NCI-H345 treated with DMSO at 0.1 percent for 48 hours (cell line): Measurements from ENCODE around the gene OOSP1.
"Not testable (repeated sequence)": the region's sequence is repeated elsewhere in the genome, so short reads cannot be mapped to it uniquely, and the experiment has no call there.

Experiments used
- DNase-seq: peaks from one replicate; lab custom pipeline; 2025; ENCODE audit not compliant: unreplicated experiment; lab: John Stamatoyannopoulos, UW

Gene OOSP1, protein sequence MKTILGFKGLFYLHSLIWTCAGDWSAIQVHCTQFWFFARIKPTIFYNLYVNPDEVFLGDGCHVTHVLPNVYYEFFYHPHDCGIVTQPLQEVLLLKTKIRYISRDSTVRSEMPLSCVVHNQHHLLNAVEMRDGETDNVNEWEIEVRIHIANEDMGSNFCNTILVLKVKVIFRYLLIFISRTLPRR

DNA sequence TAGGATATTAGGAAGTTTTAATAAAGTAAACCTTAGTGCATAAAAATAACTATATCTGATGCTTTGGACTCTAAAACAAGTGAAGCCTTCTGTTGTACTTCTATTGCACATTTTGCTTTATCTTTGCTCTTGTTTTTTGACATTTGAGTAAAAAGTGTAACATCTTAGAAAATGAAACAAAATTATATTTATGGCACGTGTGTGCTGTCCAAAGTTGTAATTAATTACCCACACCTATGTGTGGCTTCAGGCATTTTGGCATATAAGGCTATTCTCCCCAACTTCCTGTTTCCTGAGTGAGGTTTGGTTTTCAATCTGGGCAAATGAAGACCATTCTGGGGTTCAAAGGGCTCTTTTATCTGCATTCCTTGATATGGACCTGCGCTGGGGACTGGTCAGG, at the start of gene OOSP1:
TSS of gene OOSP1 (plus strand) at position 301 of the 400 bp plus-strand sequence. CDS start at position 324, 23 bp downstream.
- DNase-seq = no peak

DNA sequence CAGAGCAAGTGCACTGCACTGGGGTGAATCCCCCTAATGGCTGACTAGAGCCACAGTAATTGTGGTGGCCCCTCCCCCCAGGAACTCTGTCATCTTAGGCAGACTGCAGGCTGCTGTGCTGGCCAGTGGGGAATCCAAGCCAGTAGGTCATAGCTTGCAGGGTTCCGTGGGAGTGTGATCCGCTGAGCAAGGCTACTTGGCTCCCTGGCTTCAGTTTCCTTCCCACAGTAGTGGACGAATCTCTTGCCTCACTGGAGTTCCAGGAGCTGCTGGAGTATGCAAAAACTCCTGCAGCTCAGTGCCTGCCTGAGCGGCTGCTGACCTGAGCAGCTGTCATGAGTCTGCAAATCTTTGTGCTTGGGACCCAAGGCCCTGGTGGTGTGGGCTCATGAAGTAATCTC, 46.5 kb upstream of the OOSP1 start:
- DNase-seq = no peak

DNA sequence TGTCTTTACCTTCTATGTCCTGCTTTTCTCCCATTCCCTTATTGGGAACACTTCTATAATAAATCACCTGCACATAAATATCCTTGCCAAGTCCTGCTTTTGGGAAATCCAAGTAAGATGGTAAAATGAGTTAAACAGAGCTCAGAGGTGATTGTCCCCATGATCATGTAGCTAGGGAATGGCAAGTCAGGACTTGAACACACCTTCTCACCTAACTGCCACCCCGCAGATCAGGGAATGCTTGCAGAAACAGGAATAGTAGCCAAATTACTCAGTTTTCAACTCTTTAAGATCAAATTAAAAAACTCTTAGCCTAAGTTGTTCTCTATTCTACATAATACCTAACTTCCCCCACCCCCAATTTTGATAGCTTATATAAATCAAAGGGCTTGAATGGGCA, 43.6 kb upstream of the OOSP1 start:
- no peak for DNase-seq

DNA sequence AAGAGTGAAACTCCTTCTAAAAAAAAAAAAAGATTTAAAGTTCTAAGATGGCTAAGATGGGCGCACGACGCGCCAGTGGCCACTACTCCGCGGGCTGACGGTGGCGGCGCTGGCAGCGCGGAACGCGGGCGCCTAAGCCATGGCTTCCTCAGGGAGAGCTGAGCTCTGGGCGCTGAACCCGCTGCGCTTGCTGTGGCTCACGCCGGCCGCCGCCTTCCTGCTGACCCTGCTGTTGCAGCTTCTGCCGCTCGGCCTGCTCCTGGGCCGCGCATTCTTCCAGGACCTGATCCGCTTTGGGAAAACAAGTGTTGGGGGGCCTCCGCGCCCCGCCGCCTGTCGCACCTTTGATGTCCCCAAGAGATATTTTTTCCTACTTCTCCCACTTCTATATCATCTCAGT, 40.2 kb upstream of the OOSP1 start:
- DNase-seq = no peak

DNA sequence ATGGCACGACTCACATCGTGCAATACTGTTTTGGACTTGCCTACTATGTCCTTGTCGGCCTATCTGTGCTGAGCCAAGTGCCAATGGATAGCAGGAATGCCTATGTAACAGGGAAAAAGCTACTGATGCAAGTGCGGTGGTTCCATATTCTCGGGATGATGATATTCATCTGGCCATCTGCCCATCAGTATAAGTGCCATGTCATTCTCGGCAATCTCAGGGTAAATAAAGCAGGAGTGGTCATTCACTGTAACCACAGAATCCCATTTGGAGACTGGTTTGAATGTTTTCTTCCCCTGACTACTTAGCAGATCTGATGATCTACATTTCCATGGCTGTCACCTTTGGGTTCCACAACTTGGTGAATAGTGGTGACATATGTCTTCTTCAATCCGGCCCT, 39.6 kb upstream of the OOSP1 start:
- no peak for DNase-seq

DNA sequence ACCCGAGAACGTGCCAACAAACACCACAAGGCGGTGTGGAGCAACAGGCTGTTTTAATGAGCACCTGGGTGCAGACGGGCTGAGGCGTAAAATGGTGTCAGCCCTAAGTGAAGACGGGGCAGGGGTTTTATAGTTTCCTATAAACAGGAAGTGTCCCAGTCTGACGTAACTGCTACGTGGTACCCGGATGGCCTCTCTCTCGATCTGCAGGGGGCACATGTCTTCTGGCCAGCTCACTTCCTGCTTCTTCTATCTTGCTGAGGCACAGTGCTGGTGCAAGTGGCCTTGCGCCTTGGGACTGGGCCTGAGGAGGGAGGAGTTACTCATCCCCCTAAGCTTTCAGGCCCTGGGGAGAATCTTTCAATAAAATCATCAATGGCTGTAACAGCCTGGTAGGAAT, 38.7 kb upstream of the OOSP1 start:
- DNase-seq = no peak

DNA sequence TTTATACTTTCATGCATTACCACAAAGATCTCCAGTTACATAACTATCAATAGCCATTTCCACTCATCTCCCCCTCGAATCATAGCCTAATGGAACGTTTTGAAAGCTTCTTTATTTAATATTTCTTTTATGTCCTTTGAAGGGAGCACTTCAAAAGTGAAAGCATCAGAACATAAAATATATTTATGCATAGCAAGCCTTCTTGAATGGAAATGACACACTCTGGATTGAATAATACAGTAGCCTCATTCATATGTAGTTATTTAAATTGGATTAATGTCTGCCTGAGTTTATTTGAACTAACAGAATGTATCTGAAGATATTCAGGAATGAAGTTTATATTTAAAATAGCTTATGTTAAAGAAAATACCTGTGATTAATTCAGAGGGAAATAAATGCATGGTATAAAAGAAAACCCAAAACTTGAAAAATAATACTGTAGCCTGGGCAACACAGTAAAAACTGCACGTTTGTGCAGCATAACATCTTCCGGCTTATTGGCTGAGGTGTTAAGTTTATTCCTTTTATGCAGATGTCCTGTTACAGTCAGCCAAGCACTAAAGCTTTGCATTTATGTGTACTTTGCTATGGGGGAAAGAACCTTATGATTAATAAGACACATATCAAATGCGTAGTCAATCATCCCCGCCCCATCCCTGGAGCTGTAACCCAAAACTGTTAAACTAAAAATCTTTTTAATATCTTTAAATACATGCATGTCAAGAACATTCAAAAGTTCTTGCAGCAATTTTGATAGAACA, 37.7 kb upstream of the OOSP1 start:
- no peak for DNase-seq

DNA sequence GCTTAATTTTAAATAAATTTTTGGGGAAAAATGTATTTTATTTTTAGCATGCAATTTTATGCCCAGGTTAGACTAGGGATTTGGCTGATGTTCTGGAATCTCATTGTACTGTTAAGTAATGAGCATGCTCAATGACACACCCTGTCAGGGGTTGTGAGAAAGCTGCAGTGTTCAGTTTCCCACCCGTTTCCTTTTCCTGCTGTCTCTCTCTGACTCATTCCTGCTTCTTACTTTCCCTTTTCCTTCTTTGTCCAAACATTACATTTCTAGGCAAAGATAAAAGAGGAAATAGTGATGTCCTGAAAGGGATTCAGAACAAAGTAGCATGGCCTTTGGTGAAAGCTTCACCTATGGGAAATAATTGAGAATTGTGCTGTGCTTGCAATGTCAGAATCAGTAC, 36.9 kb upstream of the OOSP1 start:
- no peak for DNase-seq

DNA sequence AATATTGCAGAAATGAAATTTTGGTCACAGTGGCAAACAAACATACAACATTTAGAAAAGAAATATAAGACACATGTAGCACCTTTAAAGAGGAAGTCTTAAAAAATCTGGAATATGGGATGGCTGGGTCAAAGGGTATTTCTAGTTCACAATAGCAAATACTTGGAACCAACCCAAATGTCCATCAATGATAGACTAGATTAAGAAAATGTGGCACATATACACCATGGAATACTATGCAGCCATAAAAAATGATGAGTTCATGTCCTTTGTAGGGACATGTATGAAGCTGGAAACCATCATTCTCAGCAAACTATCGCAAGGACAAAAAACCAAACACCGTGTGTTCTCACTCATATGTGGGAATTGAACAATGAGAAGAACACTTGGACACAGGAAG, 34.7 kb upstream of the OOSP1 start:
- not testable (repeated sequence) for DNase-seq

DNA sequence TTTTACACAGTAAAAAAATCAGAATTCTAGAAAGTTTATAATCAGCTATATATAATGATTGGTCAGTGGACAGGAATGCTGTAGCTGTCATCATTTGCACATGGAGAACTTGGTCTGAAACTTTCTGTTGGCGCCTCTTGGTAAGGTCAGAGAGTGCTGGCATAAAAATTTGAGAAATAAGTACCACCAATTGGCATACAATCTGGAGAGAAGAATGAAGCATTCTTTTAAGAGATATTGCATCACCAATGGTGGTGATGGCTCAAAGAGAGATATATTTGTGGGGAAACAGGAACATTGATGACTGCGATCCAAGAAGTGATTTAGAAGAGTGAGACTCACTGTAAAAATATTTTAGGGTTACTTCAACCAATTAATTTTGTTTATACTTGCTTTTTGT, 19.8 kb upstream of the OOSP1 start:
- no peak for DNase-seq

DNA sequence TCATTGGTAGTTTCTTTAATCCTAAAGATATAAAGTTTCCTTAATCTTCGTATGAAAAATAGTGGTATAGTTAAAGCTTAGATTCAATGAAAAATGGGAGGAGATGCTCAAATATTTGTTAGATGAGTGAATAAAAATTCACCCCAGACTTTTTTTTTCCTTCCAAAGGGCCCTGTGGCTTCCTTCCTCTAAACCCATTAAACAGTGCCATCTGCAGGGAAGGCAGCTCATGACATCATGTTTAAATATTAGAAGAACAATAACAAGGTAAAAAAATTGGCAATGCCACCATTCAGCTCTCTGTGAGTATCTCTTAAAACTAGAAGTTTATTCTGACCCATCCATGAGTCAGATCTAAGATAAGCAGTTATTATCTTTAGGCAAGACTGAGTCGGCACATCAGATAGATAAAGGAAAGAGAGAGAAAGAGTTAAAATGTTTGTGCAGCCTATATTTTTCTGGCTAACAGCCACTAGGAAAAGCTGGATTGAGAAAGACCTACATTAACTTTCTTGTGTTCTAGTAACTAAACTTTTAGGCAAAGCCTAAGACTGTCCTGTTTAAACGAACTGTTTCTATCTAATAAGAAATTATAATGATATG, 19.1 kb upstream of the OOSP1 start:
- DNase-seq = peak; percentile 2

DNA sequence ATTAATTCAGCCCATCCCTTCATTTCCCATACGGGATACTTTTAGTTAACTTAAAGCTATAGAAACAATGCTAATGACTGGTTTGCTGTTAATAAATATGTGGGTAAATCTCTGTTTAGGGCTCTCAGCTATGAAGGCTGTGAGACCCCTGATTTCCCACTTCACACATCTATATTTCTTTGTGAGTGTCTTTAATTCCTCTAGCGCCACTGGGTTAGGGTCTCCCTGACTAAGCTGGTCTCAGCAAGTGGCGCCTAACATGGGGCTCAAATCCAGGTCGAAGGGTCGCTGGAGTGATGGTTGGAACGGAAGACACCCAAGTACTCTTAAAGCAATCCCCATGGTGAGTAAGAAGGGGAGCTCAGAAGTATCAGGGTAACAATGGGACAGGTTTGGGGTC, 14.4 kb upstream of the OOSP1 start:
- DNase-seq = no peak

DNA sequence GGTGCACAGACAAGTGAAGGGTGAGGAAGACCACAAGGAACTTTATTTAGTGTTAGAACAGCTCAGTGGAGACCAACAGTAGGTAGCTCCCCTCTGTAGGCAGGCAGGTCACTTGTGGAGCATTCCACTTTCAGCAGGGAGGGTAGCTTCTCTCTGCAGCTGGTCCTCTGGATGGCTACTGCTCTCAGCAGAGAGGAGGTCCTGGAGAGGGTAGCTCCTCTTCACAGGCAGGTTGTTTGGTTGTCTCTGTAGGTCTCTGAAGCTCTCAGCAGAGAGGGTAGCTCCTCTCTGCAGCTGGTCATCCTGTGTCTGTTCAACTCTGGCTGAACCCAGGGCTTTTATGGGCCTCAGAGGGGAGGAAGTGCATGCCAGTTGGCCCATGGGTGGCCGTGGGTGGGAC, 6.5 kb upstream of the OOSP1 start:
- DNase-seq = no peak

DNA sequence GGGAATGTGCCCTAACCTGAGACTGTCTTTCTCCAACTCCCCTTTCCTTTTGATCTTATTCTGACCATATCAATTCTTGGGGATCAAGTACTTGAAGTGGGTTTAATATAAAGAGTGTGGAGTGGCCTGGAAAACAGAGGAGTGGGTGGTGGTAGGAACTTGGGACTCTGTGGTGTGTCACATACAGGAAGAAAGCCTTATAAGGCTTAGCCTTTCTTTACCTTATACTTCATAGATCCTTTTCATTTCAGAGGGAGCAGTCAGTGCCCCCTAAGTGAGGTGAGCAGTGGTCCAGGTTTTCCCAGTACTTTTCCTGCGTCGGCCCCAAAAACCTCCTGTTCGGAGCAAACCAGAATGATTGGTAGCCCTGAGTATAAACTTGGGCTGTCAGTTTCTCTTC, 486 bp downstream of the OOSP1 start:
- no peak for DNase-seq

DNA sequence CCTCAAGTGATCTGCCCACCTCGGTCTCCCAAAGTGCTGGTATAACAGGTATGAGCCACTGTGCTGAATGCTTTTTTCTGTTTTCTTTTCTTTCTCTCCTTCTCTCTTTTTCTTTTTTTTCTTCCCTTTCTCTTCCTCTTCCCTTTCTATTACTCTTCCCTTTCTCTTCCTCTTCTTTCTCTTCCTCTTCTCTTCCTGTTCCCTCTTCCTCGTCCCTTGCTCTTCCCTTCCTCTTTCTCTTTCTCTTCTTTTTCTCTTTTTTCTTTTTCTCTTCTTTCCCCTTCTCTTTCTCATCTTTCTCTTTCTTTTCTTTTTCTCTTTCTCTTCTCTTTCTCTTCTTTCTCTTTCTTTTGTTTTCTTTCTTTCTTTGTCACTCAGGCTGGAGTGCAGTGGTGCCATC, 1.2 kb downstream of the OOSP1 start:
- no peak for DNase-seq

DNA sequence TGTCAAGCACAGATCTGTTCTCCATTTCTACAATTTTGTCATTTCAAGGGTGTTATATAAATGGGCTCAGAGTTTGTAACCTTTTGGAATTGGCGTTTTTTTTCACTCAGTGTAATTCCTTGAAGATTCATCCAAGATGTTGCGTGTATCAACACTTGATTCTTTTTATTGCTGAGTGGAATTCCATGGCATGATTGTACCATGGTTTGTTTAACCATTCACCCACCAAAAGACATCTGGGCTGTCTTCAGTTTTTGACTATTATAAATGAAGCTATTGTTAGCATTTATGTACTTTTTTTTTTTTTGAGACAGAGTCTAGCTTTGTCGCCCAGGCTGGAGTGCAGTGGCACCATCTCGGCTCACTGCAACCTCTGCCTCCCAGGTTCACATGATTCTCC, 2.9 kb downstream of the OOSP1 start:
- no peak for DNase-seq

DNA sequence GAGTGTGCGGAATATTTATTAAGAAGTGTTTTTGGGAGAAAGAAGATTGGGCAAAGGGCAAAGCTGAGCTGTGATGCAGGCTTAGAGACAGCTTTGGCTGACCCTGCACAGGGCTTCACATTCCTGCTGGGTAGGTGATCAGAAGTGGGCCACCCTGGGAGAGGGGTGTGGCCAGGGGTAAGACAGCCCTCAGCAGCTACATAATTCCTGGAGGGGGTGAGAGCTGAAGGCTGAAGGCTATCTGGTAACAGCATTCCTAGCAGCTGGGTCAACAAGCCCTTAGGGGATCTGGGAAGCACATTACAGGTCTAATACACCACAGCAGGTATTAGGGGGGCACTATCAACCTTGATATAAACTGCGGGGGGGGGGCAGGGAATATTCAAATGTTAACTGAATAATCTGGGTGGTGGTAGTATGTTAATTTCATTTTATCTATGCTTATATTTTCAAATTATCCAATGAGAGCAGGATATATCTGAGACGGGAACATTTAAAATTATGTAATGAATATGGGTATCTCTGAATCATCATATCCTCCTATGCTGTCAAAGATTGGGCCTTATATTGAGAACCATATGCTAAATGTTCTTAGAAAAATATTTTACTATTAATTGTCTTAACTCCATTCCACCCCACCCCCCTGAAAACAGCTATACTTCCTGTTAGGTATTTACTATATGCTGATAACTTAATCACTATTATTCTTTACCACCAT, 5.9 kb downstream of the OOSP1 start:
- DNase-seq = no peak

DNA sequence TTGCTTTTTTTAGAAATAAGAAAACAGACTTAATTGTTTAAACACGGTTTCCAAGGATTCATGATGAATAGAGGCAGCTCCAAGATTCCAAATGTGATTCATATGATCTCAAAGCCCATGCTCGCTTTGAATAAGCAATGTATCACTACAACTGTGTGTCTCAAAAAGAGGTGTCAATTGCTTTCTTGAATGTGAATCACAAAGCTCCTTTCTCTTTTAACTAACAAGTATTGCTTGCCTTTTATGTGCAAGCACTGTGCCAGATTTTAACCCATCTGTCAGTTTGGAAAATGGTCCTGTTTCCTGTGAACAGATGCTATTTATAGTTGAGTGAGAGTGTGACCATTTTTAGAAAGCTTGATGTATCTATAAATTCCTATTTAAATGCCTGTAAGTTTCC, 6.5 kb downstream of the OOSP1 start:
- DNase-seq = no peak

DNA sequence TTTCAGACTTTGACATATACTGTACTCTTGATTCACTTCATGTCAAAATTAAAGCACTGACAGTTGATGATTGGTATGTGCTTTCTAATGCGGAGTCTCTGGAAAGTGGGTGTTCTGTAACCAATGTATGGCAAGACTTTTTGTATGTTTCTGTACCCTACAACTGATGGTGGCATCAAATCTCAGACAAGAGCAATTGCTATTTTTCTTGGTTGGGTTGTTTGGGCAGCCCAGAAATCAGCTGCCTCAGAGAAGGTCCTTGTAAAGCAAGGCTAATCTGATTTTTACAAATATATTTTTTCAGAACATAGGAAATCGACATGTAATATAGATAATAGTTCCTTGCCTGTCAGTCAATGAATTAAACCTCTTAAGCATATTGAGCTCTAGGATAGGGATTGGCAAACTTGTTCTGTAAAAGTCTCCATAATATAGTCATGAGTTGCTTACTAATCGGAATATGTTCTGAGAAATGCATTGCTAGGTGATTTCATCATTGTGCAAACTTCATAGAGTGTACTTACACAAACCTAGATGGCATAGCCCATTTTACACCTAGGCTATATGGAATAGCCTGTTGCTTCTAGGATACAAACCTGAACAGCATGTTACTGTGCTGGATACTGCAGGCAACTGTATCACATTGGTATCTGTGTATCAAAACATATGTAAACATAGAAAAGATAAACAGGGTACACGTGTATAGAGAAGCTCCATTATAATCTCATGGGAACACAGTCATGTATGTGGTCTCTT, 15.4 kb downstream of the OOSP1 start:
- no peak for DNase-seq

DNA sequence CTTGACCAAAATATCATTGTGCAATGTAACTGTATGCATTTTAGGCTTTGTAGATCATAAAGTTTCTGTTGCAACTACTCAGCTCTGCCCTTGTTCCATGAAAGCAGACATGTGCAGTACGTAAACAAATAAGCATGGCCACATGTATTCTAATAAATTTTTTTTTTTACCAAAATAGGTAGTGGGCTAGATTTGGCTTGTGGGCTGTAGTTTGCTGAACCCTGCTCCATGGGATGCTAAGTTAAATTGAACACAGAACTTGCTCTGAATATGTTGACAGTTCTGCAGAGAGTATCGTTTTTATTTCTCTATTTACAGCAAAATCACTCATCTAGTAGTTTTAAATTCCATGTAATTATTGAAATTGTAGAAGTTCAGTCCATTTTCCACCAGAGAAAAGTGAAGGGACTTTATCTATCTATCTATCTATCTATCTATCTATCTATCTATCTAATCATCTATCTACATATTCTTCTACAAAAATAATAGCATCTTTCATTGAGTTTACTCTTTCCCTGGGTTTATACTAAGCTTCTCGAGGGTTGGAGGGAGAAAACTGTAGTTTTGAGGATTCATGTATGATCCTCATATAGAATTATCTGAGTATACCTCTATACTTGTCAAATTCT, 16.1 kb downstream of the OOSP1 start:
- DNase-seq = no peak

DNA sequence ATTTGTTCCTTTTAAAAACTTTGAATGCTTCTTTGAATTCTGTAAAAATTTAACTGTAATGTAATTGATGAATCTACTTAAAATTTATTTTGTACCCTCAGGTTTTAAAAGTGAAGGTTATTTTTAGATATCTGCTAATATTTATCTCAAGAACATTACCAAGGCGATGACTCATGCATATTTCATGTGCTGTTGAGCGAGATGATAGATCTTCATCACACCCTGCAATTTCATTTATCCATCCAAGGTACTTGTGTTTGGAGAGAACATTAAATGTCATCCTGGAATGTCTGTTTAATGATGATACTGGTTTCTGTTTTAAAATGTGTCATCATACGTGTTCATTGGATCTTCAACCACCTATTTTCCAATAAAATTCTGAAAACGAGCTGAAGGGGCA, 18.9 kb downstream of the OOSP1 start:
- DNase-seq = no peak
